Liver (tissue), 9 donors: ENCODE measurements around the gene MAN1A2. TPM values are rescaled to one million over a fixed set of nuclear protein-coding genes. Genes with fewer than 3 reads are reported as not detected.

Source experiments
- DNase-seq: peaks from one replicate; pipeline ENCODE4 v3.0.0-alpha.2; 2017; ENCODE audit warnings: low spot score
- H3K27ac ChIP-seq, 2 donors: one replicate each; pipeline ENCODE4 v1.7.0; 2013; ENCODE audit warnings: inconsistent platforms in 2 of 2, low read length in 2 of 2, control low read depth in 1 of 2, low read depth in 1 of 2, mild to moderate bottlenecking in 1 of 2
- H3K27me3 ChIP-seq, 4 donors: one replicate each; pipeline versions ENCODE4 v1.6.1 to v1.7.0; 2013; ENCODE audit warnings: low read length in 3 of 4, inconsistent platforms in 1 of 4, mild to moderate bottlenecking in 1 of 4, moderate library complexity in 1 of 4; ENCODE audit not compliant: control insufficient read depth in 4 of 4, insufficient read depth in 4 of 4
- H3K36me3 ChIP-seq, 4 donors: one replicate each; pipeline versions ENCODE4 v1.6.1 to v1.7.0; 2013; ENCODE audit warnings: low read length in 3 of 4, mild to moderate bottlenecking in 3 of 4, low read depth in 1 of 4, moderate library complexity in 1 of 4; ENCODE audit not compliant: control insufficient read depth in 4 of 4, insufficient read depth in 3 of 4
- H3K4me1 ChIP-seq, 4 donors: one replicate each; pipeline versions ENCODE4 v1.6.1 to v1.7.0; 2013; ENCODE audit warnings: low read length in 3 of 4, mild to moderate bottlenecking in 3 of 4, moderate library complexity in 1 of 4; ENCODE audit not compliant: control insufficient read depth in 4 of 4, insufficient read depth in 4 of 4
- H3K4me3 ChIP-seq, 3 donors: one replicate each; pipeline versions ENCODE4 v1.6.1 to v1.7.0; 2013; ENCODE audit warnings: low read length in 3 of 3, control low read depth in 1 of 3, low read depth in 1 of 3, mild to moderate bottlenecking in 1 of 3
- H3K9ac ChIP-seq, 2 donors: one replicate each; pipeline ENCODE4 v1.7.0; 2013; ENCODE audit warnings: low read length in 2 of 2, mild to moderate bottlenecking in 2 of 2, moderate library complexity in 2 of 2, control low read depth in 1 of 2, low read depth in 1 of 2
- H3K9me3 ChIP-seq, 4 donors: one replicate each; pipeline versions ENCODE4 v1.6.1 to v1.7.0; 2013; ENCODE audit warnings: low read length in 3 of 4; ENCODE audit not compliant: control insufficient read depth in 4 of 4
- EGR1 ChIP-seq, 2 donors: IDR thresholded peaks; 2 replicates each; pipeline ENCODE4 v1.6.1; 2016 to 2018; ENCODE audit warnings: antibody characterized with exemption in 2 of 2, low read depth in 2 of 2
- FOXA1 ChIP-seq: IDR thresholded peaks from 2 replicates; pipeline ENCODE4 v1.6.1; 2016; ENCODE audit warnings: antibody characterized with exemption
- FOXA2 ChIP-seq: IDR thresholded peaks from 2 replicates; pipeline ENCODE4 v1.6.1; 2016; ENCODE audit warnings: antibody characterized with exemption
- GABPA ChIP-seq, 2 donors: IDR thresholded peaks in 1 of 2; conservative IDR thresholded peaks in 1 of 2; 2 replicates each; pipeline ENCODE4 v1.6.1; 2016; ENCODE audit warnings: antibody characterized with exemption in 2 of 2, mild to moderate bottlenecking in 1 of 2, moderate library complexity in 1 of 2
- HNF4A ChIP-seq, 2 donors: conservative IDR thresholded peaks; 2 replicates each; pipeline ENCODE4 v1.6.1; 2016; ENCODE audit warnings: antibody characterized with exemption in 2 of 2, mild to moderate bottlenecking in 2 of 2
- HNF4G ChIP-seq: IDR thresholded peaks from 2 replicates; pipeline ENCODE4 v1.6.1; 2016; ENCODE audit warnings: antibody characterized with exemption
- JUND ChIP-seq, 2 donors: IDR thresholded peaks; 2 replicates each; pipeline ENCODE4 v1.6.1; 2016; ENCODE audit warnings: antibody characterized with exemption in 2 of 2
- NR2F2 ChIP-seq: IDR thresholded peaks from 2 replicates; pipeline ENCODE4 v1.6.1; 2016; ENCODE audit warnings: antibody characterized with exemption
- RAD21 ChIP-seq, 2 donors: IDR thresholded peaks; 2 replicates each; pipeline ENCODE4 v1.6.1; 2016; ENCODE audit warnings: antibody characterized with exemption in 2 of 2, mild to moderate bottlenecking in 2 of 2
- RXRA ChIP-seq, 2 donors: IDR thresholded peaks; 2 replicates each; pipeline ENCODE4 v1.6.1; 2017 to 2018; ENCODE audit warnings: antibody characterized with exemption in 2 of 2, mild to moderate bottlenecking in 1 of 2
- SP1 ChIP-seq: IDR thresholded peaks from 2 replicates; pipeline ENCODE4 v1.6.1; 2018; ENCODE audit warnings: antibody characterized with exemption, mild to moderate bottlenecking
- TAF1 ChIP-seq: conservative IDR thresholded peaks from 2 replicates; pipeline ENCODE4 v1.6.1; 2016; ENCODE audit warnings: antibody characterized with exemption, mild to moderate bottlenecking
- YY1 ChIP-seq: IDR thresholded peaks from 2 replicates; pipeline ENCODE4 v1.6.1; 2016; ENCODE audit warnings: antibody characterized with exemption, mild to moderate bottlenecking
- WGBS: extraction: QIAGEN DNeasy Blood & Tissue Kit; methylation state at CpG from one replicate; pipeline ENCODE4 v1.1.7; 2013; 5-methylcytosine and 5-hydroxymethylcytosine counted together
- polyA plus RNA-seq, 2 donors: library from polyadenylated mRNA; stranded (reverse) in 1 of 2; unstranded in 1 of 2; fragments of 200-250 nt in 1 of 2; fragments of >200 nt in 1 of 2; fragmentation: Nextera tagmentation in 1 of 2; extraction: Ambion mirVana in 1 of 2; gene quantifications; one replicate each; pipeline versions ENCODE4 v1.2.1 to v1.2.3, GENCODE V29; 2013 to 2015
- total RNA-seq, 2 donors: library from RNA; depleted of rRNA; stranded (reverse); fragments of >200 nt; gene quantifications; one replicate each; pipeline ENCODE4 v1.2.3, GENCODE V29; 2014
- TF ChIP-seq, protein P1 (sequence below): fragments of 150-350 bp; IDR thresholded peaks from 2 replicates; pipeline ENCODE4 v1.5.1; 2017; ENCODE audit warnings: improper control_type of control experiment, low read depth, low read length; ENCODE audit not compliant: missing input control
- TF ChIP-seq, protein P2 (sequence below): IDR thresholded peaks from 2 replicates; pipeline ENCODE4 v1.6.1; 2016; ENCODE audit warnings: antibody characterized with exemption, mild to moderate bottlenecking
- TF ChIP-seq, protein P3 (sequence below): IDR thresholded peaks from 2 replicates; pipeline ENCODE4 v1.6.1; 2016; ENCODE audit warnings: antibody characterized with exemption
- TF ChIP-seq, protein P4 (sequence below): IDR thresholded peaks from 2 replicates; pipeline ENCODE4 v1.6.1; 2016; ENCODE audit warnings: antibody characterized with exemption
- TF ChIP-seq, protein P5 (sequence below): IDR thresholded peaks from 2 replicates; pipeline ENCODE4 v1.6.1; 2016; ENCODE audit warnings: antibody characterized with exemption
- donor health status: healthy.
- donor health status: healthy.
- donor health status: healthy.
- donor health status: healthy.
- donor health status: healthy.

The MAN1A2 gene
- total and polyA plus RNA-seq, 4 donors = 10.9 to 58.7 (median 25.1) TPM

DNA sequence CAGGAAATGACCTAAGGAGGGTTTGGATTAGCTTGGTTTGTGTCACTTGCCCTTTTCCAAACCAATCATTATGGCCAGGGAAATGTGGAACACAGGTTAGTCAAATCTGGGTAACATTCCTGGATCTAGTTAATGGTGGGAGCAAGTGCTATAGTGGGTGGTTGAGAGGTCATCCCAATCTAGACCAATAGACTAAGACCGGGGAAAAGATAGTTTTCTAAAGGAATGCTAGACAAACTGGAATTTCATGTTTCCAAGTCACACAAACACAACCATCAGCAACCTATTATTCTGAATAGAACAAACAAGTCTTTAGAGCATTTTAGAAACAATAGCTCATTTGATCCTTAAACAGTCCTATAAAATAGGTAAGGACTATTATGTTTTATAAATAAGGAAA is 4.3 kb upstream of the MAN1A2 start:
- Histone ChIP-seq H3K27ac (no peak overlapping the region), H3K27me3 (no peaks in the 10 kb centered on the region), H3K4me3 (no peak overlapping the region), H3K4me1 (peaks cover 0 to 17% (median 11%) of the 10 kb centered on the region in 4 donors), H3K9me3 (no peaks in the 10 kb centered on the region), H3K9ac (no peak overlapping the region), H3K36me3 (no peaks in the 10 kb centered on the region)
- WGBS = 87% methylated on average over 1 of the region's 1 CpG
- no peak for DNase-seq
- TF ChIP-seq HNF4G (no peak), FOXA2 (no peak), JUND (IDR thresholded peaks at IDR 0.05) (no peak), SP1 (no peak), RXRA (IDR thresholded peaks at IDR 0.05) (no peak), TAF1 (no peak), RAD21 (IDR thresholded peaks at IDR 0.05) (no peak), EGR1 (IDR thresholded peaks at IDR 0.05; ENCODE audit: low read depth in 2 of 2) (no peak), HNF4A (conservative IDR thresholded peaks at IDR 0.05) (no peak), FOXA1 (no peak), NR2F2 (no peak), YY1 (no peak), GABPA (IDR thresholded peaks at IDR 0.05 in 1 of 2, conservative IDR thresholded peaks at IDR 0.05 in 1 of 2) (no peak)
- TF ChIP-seq, protein P1, sequence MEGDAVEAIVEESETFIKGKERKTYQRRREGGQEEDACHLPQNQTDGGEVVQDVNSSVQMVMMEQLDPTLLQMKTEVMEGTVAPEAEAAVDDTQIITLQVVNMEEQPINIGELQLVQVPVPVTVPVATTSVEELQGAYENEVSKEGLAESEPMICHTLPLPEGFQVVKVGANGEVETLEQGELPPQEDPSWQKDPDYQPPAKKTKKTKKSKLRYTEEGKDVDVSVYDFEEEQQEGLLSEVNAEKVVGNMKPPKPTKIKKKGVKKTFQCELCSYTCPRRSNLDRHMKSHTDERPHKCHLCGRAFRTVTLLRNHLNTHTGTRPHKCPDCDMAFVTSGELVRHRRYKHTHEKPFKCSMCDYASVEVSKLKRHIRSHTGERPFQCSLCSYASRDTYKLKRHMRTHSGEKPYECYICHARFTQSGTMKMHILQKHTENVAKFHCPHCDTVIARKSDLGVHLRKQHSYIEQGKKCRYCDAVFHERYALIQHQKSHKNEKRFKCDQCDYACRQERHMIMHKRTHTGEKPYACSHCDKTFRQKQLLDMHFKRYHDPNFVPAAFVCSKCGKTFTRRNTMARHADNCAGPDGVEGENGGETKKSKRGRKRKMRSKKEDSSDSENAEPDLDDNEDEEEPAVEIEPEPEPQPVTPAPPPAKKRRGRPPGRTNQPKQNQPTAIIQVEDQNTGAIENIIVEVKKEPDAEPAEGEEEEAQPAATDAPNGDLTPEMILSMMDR = no peak
- TF ChIP-seq, protein P2, sequence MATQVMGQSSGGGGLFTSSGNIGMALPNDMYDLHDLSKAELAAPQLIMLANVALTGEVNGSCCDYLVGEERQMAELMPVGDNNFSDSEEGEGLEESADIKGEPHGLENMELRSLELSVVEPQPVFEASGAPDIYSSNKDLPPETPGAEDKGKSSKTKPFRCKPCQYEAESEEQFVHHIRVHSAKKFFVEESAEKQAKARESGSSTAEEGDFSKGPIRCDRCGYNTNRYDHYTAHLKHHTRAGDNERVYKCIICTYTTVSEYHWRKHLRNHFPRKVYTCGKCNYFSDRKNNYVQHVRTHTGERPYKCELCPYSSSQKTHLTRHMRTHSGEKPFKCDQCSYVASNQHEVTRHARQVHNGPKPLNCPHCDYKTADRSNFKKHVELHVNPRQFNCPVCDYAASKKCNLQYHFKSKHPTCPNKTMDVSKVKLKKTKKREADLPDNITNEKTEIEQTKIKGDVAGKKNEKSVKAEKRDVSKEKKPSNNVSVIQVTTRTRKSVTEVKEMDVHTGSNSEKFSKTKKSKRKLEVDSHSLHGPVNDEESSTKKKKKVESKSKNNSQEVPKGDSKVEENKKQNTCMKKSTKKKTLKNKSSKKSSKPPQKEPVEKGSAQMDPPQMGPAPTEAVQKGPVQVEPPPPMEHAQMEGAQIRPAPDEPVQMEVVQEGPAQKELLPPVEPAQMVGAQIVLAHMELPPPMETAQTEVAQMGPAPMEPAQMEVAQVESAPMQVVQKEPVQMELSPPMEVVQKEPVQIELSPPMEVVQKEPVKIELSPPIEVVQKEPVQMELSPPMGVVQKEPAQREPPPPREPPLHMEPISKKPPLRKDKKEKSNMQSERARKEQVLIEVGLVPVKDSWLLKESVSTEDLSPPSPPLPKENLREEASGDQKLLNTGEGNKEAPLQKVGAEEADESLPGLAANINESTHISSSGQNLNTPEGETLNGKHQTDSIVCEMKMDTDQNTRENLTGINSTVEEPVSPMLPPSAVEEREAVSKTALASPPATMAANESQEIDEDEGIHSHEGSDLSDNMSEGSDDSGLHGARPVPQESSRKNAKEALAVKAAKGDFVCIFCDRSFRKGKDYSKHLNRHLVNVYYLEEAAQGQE = no peak
- TF ChIP-seq, protein P3, sequence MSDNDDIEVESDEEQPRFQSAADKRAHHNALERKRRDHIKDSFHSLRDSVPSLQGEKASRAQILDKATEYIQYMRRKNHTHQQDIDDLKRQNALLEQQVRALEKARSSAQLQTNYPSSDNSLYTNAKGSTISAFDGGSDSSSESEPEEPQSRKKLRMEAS = no peak
- TF ChIP-seq, protein P4, sequence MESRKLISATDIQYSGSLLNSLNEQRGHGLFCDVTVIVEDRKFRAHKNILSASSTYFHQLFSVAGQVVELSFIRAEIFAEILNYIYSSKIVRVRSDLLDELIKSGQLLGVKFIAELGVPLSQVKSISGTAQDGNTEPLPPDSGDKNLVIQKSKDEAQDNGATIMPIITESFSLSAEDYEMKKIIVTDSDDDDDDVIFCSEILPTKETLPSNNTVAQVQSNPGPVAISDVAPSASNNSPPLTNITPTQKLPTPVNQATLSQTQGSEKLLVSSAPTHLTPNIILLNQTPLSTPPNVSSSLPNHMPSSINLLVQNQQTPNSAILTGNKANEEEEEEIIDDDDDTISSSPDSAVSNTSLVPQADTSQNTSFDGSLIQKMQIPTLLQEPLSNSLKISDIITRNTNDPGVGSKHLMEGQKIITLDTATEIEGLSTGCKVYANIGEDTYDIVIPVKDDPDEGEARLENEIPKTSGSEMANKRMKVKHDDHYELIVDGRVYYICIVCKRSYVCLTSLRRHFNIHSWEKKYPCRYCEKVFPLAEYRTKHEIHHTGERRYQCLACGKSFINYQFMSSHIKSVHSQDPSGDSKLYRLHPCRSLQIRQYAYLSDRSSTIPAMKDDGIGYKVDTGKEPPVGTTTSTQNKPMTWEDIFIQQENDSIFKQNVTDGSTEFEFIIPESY = no peak
- TF ChIP-seq, protein P5, sequence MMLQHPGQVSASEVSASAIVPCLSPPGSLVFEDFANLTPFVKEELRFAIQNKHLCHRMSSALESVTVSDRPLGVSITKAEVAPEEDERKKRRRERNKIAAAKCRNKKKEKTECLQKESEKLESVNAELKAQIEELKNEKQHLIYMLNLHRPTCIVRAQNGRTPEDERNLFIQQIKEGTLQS = no peak
